GM12878 (cell line): ENCODE results near the gene RBMS1.

Source experiments
- ATF7 ChIP-seq: fragments of 450-650 bp; IDR thresholded peaks from 2 replicates; pipeline ENCODE4 v1.6.1; 2016; ENCODE audit warnings: low read depth, mild to moderate bottlenecking
- CEBPB ChIP-seq, 2 experiments: fragments of 150-350 bp in 1 of 2; IDR thresholded peaks; 2 replicates each; pipeline ENCODE4 v1.6.1; 2012 to 2014; ENCODE audit warnings: low read depth in 2 of 2, low read length in 2 of 2, borderline replicate concordance in 1 of 2, inconsistent platforms in 1 of 2
- CHD2 ChIP-seq: IDR thresholded peaks from 2 replicates; pipeline ENCODE4 v1.6.1; 2011; ENCODE audit warnings: low read depth, low read length, improper control_type of control experiment, borderline replicate concordance
- EZH2 ChIP-seq: IDR thresholded peaks from 2 replicates; pipeline ENCODE4 v1.6.1; 2012; ENCODE audit warnings: low read depth, mild to moderate bottlenecking, control low read depth, inconsistent platforms, low read length, borderline replicate concordance; ENCODE audit not compliant: control insufficient read depth
- MYC ChIP-seq: IDR thresholded peaks from 2 replicates; pipeline ENCODE4 v1.6.1; 2011; ENCODE audit warnings: mild to moderate bottlenecking, low read length, moderate library complexity, inconsistent platforms; ENCODE audit not compliant: insufficient read depth, insufficient replicate concordance, insufficient read length, severe bottlenecking
- RAD21 ChIP-seq: IDR thresholded peaks from 2 replicates; pipeline ENCODE4 v1.6.1; 2011; ENCODE audit warnings: mild to moderate bottlenecking, low read depth, low read length, moderate library complexity; ENCODE audit not compliant: insufficient read depth
- RCOR1 ChIP-seq: conservative IDR thresholded peaks from 2 replicates; pipeline ENCODE4 v1.6.1; 2012; ENCODE audit warnings: low read depth, low read length, improper control_type of control experiment
- ZBED1 ChIP-seq: IDR thresholded peaks from 2 replicates; pipeline ENCODE4 v1.6.1; 2016; ENCODE audit warnings: borderline replicate concordance
- TF ChIP-seq, protein P1 (sequence below), 3 experiments: IDR thresholded peaks in 2 of 3; conservative IDR thresholded peaks in 1 of 3; 2 replicates each; pipeline ENCODE4 v1.5.1; 2011; ENCODE audit warnings: low read depth in 3 of 3, low read length in 3 of 3, mild to moderate bottlenecking in 3 of 3, control low read depth in 2 of 3, moderate library complexity in 2 of 3, inconsistent platforms in 1 of 3, mixed read lengths in 1 of 3; ENCODE audit not compliant: control insufficient read depth in 2 of 3, insufficient read depth in 1 of 3; ENCODE audit errors: extremely low read depth in 1 of 3
- TF ChIP-seq, protein P2 (sequence below): IDR thresholded peaks from 2 replicates; pipeline ENCODE4 v1.6.1; 2012; ENCODE audit warnings: low read depth, low read length, improper control_type of control experiment
- TF ChIP-seq, protein P3 (sequence below): fragments of 450-650 bp; IDR thresholded peaks from 2 replicates; pipeline ENCODE4 v1.6.1; 2017; ENCODE audit warnings: mild to moderate bottlenecking, moderate library complexity

DNA sequence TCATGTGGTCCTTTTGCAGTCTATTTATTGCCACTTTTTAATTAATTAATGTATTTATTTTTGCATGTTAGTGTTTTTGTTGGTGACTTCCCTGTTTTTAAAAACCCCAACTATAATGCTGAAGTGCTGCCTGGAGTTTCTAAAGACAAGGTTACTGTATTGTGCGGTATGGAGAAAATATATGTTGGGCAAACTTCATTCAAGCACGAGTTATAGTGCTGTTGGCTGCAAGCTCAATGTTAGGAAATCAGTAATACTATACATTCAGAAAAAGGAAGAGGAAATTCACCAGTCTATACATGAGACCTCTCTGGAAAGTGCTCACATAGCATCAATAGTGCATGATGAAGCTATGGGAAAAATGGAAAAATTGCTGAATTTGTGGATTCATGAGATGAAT is 15.4 kb upstream of the RBMS1 start:
- TF ChIP-seq, protein P1, sequence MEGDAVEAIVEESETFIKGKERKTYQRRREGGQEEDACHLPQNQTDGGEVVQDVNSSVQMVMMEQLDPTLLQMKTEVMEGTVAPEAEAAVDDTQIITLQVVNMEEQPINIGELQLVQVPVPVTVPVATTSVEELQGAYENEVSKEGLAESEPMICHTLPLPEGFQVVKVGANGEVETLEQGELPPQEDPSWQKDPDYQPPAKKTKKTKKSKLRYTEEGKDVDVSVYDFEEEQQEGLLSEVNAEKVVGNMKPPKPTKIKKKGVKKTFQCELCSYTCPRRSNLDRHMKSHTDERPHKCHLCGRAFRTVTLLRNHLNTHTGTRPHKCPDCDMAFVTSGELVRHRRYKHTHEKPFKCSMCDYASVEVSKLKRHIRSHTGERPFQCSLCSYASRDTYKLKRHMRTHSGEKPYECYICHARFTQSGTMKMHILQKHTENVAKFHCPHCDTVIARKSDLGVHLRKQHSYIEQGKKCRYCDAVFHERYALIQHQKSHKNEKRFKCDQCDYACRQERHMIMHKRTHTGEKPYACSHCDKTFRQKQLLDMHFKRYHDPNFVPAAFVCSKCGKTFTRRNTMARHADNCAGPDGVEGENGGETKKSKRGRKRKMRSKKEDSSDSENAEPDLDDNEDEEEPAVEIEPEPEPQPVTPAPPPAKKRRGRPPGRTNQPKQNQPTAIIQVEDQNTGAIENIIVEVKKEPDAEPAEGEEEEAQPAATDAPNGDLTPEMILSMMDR (IDR thresholded peaks at IDR 0.05 in 2 of 3, conservative IDR thresholded peaks at IDR 0.05 in 1 of 3; ENCODE audit: control insufficient read depth in 2 of 3, extremely low read depth in 1 of 3, insufficient read depth in 1 of 3, low read depth in 3 of 3, low read length in 3 of 3), result no peak
- TF ChIP-seq RCOR1 (no peak), ATF7 (no peak), CEBPB (IDR thresholded peaks at IDR 0.05; ENCODE audit: borderline replicate concordance in 1 of 2, low read depth in 2 of 2, low read length in 2 of 2) (no peak), EZH2 (no peak), ZBED1 (no peak), CHD2 (no peak), RAD21 (no peak), MYC (no peak)
- TF ChIP-seq, protein P2, sequence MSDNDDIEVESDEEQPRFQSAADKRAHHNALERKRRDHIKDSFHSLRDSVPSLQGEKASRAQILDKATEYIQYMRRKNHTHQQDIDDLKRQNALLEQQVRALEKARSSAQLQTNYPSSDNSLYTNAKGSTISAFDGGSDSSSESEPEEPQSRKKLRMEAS, result no peak
- TF ChIP-seq, protein P3, sequence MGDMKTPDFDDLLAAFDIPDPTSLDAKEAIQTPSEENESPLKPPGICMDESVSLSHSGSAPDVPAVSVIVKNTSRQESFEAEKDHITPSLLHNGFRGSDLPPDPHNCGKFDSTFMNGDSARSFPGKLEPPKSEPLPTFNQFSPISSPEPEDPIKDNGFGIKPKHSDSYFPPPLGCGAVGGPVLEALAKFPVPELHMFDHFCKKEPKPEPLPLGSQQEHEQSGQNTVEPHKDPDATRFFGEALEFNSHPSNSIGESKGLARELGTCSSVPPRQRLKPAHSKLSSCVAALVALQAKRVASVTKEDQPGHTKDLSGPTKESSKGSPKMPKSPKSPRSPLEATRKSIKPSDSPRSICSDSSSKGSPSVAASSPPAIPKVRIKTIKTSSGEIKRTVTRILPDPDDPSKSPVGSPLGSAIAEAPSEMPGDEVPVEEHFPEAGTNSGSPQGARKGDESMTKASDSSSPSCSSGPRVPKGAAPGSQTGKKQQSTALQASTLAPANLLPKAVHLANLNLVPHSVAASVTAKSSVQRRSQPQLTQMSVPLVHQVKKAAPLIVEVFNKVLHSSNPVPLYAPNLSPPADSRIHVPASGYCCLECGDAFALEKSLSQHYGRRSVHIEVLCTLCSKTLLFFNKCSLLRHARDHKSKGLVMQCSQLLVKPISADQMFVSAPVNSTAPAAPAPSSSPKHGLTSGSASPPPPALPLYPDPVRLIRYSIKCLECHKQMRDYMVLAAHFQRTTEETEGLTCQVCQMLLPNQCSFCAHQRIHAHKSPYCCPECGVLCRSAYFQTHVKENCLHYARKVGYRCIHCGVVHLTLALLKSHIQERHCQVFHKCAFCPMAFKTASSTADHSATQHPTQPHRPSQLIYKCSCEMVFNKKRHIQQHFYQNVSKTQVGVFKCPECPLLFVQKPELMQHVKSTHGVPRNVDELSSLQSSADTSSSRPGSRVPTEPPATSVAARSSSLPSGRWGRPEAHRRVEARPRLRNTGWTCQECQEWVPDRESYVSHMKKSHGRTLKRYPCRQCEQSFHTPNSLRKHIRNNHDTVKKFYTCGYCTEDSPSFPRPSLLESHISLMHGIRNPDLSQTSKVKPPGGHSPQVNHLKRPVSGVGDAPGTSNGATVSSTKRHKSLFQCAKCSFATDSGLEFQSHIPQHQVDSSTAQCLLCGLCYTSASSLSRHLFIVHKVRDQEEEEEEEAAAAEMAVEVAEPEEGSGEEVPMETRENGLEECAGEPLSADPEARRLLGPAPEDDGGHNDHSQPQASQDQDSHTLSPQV, result no peak
